T47D (cell line): ENCODE measurements around the gene PAIP2.
"Not testable (repeated sequence)": the region's sequence is repeated elsewhere in the genome, so short reads cannot be mapped to it uniquely, and the experiment has no call there.

Experiments
- DNase-seq, 2 experiments: peaks; one replicate each; pipeline versions ENCODE4 v3.0.0 to v3.0.0-alpha.2; 2011 to 2012; ENCODE audit warnings: low read depth in 1 of 2, low spot score in 1 of 2
- JUND ChIP-seq: IDR thresholded peaks from 2 replicates; pipeline ENCODE4 v1.6.1; 2012; ENCODE audit warnings: low read depth
- in situ Hi-C: cut with HindIII; loops from 2 replicates; pipeline ENCODE4 v1.10.0; 2016; ENCODE audit warnings: low sequenced_read_pairs, low pct_unique_long_range_greater_than_20kb

The PAIP2 gene

GRCh38 chr5:139404484-139404840 lies 62.8 kb downstream of the PAIP2 start:
- TF ChIP-seq JUND, result no peak
- DNase-seq, result no peak
- in situ Hi-C loops, result no loop called here

DNA sequence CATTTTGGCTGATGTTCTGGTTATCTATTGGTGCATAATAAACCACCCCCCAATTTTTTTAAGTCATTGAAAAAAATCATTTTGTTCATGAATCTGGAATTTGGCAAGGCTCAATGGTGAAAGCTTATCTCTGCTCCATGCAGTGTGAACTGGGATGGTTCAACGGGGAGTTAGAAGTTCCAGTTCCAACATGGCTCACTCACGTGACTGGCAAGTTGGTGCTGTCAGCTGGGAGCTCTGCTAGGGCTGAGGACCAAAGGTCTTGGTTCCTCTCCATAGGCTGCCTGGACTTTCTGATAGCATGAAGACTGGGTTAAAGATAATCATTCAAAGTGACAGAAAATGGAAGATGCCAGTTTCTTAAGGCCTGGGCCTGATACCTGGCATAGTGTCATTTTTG lies 65.3 kb downstream of the PAIP2 start:
- TF ChIP-seq JUND, result no peak
- in situ Hi-C loops, result no loop called here
- DNase-seq, result no peak

GRCh38 chr5:139407517-139407916 lies 65.9 kb downstream of the PAIP2 start:
- no peak for DNase-seq
- no peak for TF ChIP-seq JUND
- in situ Hi-C loops, result no loop called here

GRCh38 chr5:139408191-139408590 lies 66.5 kb downstream of the PAIP2 start:
- in situ Hi-C loops, result no loop called here
- no peak for TF ChIP-seq JUND
- no peak for DNase-seq

- in situ Hi-C loops, DNase-seq: not testable (repeated sequence)
Observed at GRCh38 chr5:139409116-139409515, 67.5 kb downstream of the PAIP2 start.

GRCh38 chr5:139410121-139410992 lies 68.7 kb downstream of the PAIP2 start:
- DNase-seq, result no peak
- in situ Hi-C loops, result no loop called here
- no peak for TF ChIP-seq JUND

DNA sequence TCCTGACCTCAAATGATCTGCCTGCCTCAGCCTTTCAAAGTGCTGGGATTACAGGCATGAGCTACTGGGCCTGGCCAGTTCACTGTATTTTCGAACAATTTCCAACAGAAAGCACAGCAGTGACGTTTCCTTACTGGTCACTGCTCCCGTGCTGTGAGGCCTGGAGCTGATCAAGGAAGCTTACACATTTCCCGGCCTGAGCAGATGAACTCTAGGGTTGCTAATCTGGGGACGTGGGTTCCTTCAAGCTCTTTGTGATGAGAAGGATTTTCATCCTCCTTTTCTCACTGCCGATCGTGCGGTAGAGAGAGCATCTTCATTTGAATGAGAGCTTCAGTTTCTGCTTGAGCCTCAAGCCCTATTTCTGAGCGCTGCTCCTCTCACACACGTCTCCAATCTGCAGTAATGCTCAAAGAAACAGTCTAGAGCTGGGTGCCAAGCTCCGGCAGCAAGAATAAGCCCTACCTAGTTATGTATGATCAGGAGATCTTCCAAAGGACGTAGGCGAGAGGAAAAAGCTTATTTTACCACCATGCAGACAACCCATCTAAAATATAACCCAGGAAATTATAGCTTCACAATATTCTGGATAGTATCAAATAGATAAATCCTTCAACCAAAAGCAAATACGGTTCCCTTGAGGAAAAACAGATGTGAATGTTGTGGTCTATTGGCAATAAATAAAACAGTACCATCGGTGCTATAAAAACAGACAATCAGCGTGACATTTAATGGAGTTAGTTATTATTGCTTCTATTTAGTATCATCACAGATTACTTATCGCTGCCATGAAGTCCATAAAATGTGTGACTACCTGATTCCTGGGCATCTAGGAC lies 69.6 kb downstream of the PAIP2 start:
- DNase-seq, result no peak
- TF ChIP-seq JUND, result no peak
- in situ Hi-C loops, result no loop called here

- DNase-seq, result no peak
- in situ Hi-C loops, result no loop called here
- no peak for TF ChIP-seq JUND
Observed at GRCh38 chr5:139413153-139413552, 71.5 kb downstream of the PAIP2 start.

- no peak for TF ChIP-seq JUND
- no peak for DNase-seq
- in situ Hi-C loops, result no loop called here
Observed at GRCh38 chr5:139413963-139414362, 72.3 kb downstream of the PAIP2 start.

GRCh38 chr5:139414581-139415130 lies 73.0 kb downstream of the PAIP2 start:
- TF ChIP-seq JUND, result no peak
- in situ Hi-C loops, result no loop called here
- DNase-seq, result no peak

- in situ Hi-C loops, result no loop called here
- DNase-seq, result no peak
- TF ChIP-seq JUND, result no peak
Observed at GRCh38 chr5:139415221-139415861, 73.7 kb downstream of the PAIP2 start.

DNA sequence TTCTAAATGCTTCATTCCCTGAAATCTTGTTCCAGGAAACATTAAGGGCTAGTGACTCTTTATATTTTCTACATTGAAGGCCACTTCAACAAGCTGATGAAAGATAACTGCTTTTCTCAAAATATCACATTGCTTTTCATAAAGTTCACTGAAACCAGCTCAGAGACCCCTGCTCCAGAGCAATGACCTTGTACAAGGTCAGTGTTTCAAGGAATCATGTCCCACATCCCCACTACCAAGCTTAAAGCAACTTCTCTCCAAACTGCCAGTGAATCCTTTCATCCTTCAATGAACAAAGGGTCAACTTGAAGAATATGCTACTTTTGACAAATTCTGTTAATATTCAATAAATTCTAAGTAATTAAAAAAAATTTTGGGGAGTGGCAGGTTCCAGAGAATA lies 74.2 kb downstream of the PAIP2 start:
- in situ Hi-C loops, result no loop called here
- TF ChIP-seq JUND, result no peak
- no peak for DNase-seq
